CD14-positive monocyte (primary cell): Measurements from ENCODE around the gene VSIG8. TPM values are rescaled to one million over a fixed set of nuclear protein-coding genes. Genes with fewer than 3 reads are reported as not detected.
A peak's percentile ranks its signal among the peaks of the same experiment; 100 is the strongest.

ENCODE experiments used
- DNase-seq, 3 donors: peaks; one replicate each; pipeline ENCODE4 v3.0.0-alpha.2; 2011 to 2022
- H2AFZ ChIP-seq: 2 replicates; pipeline ENCODE4 v1.6.0; 2012; ENCODE audit warnings: mild to moderate bottlenecking, low read depth, low read length, inconsistent platforms; ENCODE audit not compliant: insufficient read depth, poor library complexity, severe bottlenecking
- H3K27ac ChIP-seq, 2 donors: 1 replicate in 1 of 2; 2 replicates in 1 of 2; pipeline ENCODE4 v1.5.1; 2012 to 2013; ENCODE audit warnings: low read length in 2 of 2, control low read depth in 1 of 2, inconsistent platforms in 1 of 2, low read depth in 1 of 2, mild to moderate bottlenecking in 1 of 2
- H3K27me3 ChIP-seq, 2 donors: one replicate each; pipeline versions ENCODE4 v1.6.0 to v1.6.1; 2011 to 2013; ENCODE audit warnings: low read length in 2 of 2; ENCODE audit not compliant: control insufficient read depth in 2 of 2, insufficient read depth in 2 of 2
- H3K36me3 ChIP-seq, 2 donors: replicated peaks in 1 of 2; 1 replicate in 1 of 2; 2 replicates in 1 of 2; pipeline versions ENCODE4 v1.5.1 to v1.6.1; 2012 to 2013; ENCODE audit warnings: low read length in 2 of 2, control low read depth in 1 of 2, inconsistent platforms in 1 of 2, mild to moderate bottlenecking in 1 of 2; ENCODE audit not compliant: insufficient read depth in 2 of 2, control insufficient read depth in 1 of 2
- H3K4me1 ChIP-seq, 2 donors: 1 replicate in 1 of 2; 2 replicates in 1 of 2; pipeline versions ENCODE4 v1.5.1 to v1.6.1; 2012 to 2013; ENCODE audit warnings: low read length in 2 of 2, control low read depth in 1 of 2, inconsistent platforms in 1 of 2, mild to moderate bottlenecking in 1 of 2, moderate library complexity in 1 of 2; ENCODE audit not compliant: insufficient read depth in 2 of 2, control insufficient read depth in 1 of 2
- H3K4me2 ChIP-seq: replicated peaks from 2 replicates; pipeline ENCODE3; 2012; ENCODE audit warnings: low read length, moderate library complexity, mild to moderate bottlenecking; ENCODE audit not compliant: poor library complexity, severe bottlenecking; ENCODE audit errors: extremely low read depth
- H3K4me3 ChIP-seq, 3 experiments: fragments of 200-600 bp in 1 of 3; sonication (generic) in 1 of 3; replicated peaks in 1 of 3; 1 replicate in 2 of 3; 2 replicates in 1 of 3; pipeline ENCODE4 v1.5.1; 2011 to 2013; ENCODE audit warnings: low read length in 3 of 3, mild to moderate bottlenecking in 3 of 3, control low read depth in 2 of 3, low read depth in 2 of 3, inconsistent platforms in 1 of 3, moderate library complexity in 1 of 3
- H3K79me2 ChIP-seq: 2 replicates; pipeline ENCODE4 v1.6.0; 2012; ENCODE audit warnings: mild to moderate bottlenecking, control low read depth, inconsistent platforms, low read length, moderate library complexity; ENCODE audit not compliant: insufficient read depth
- H3K9ac ChIP-seq: 2 replicates; pipeline ENCODE4 v1.6.0; 2017; ENCODE audit warnings: low read length, mild to moderate bottlenecking; ENCODE audit not compliant: insufficient read depth, poor library complexity, severe bottlenecking
- H3K9me3 ChIP-seq, 2 donors: replicated peaks in 1 of 2; 1 replicate in 1 of 2; 2 replicates in 1 of 2; pipeline versions ENCODE4 v1.5.1 to v1.6.1; 2012 to 2013; ENCODE audit warnings: low read length in 2 of 2, control low read depth in 1 of 2; ENCODE audit not compliant: control insufficient read depth in 1 of 2, insufficient read depth in 1 of 2
- H4K20me1 ChIP-seq: 2 replicates; pipeline ENCODE4 v1.6.0; 2012; ENCODE audit warnings: mild to moderate bottlenecking, low read length, control low read depth, moderate library complexity; ENCODE audit not compliant: insufficient read depth
- H3K27ac Mint-ChIP-seq, 7 donors: one replicate each; pipeline ENCODE4 v1.8.0; 2020; ENCODE audit warnings: mild to moderate bottlenecking in 7 of 7, mixed read lengths in 7 of 7, moderate library complexity in 6 of 7, inconsistent platforms in 2 of 7
- H3K27me3 Mint-ChIP-seq, 3 donors: one replicate each; pipeline ENCODE4 v1.8.0; 2021 to 2022; ENCODE audit warnings: low read depth in 3 of 3, mild to moderate bottlenecking in 3 of 3, mixed read lengths in 3 of 3, moderate library complexity in 3 of 3, inconsistent platforms in 1 of 3
- H3K36me3 Mint-ChIP-seq, 2 donors: one replicate each; pipeline ENCODE4 v1.8.0; 2020; ENCODE audit warnings: mixed read lengths in 2 of 2, inconsistent platforms in 1 of 2, mild to moderate bottlenecking in 1 of 2
- H3K4me1 Mint-ChIP-seq: one replicate; pipeline ENCODE4 v1.8.0; 2020; ENCODE audit warnings: mild to moderate bottlenecking, mixed read lengths
- H3K4me3 Mint-ChIP-seq, 2 donors: one replicate each; pipeline ENCODE4 v1.8.0; 2020; ENCODE audit warnings: mild to moderate bottlenecking in 2 of 2, mixed read lengths in 2 of 2, moderate library complexity in 1 of 2
- H3K9me3 Mint-ChIP-seq, 7 donors: one replicate each; pipeline ENCODE4 v1.8.0; 2020 to 2022; ENCODE audit warnings: mixed read lengths in 7 of 7, mild to moderate bottlenecking in 6 of 7, moderate library complexity in 6 of 7, inconsistent platforms in 2 of 7
- CTCF ChIP-seq: fragments of 200-600 bp; IDR thresholded peaks from one replicate; pipeline ENCODE4 v1.8.0; 2022; ENCODE audit warnings: antibody characterized with exemption, mild to moderate bottlenecking
- WGBS: methylation state at CpG from one replicate; pipeline ENCODE4 v1.1.5; 2013; ENCODE audit warnings: missing lambda C conversion rate; ENCODE audit not compliant: insufficient coverage; 5-methylcytosine and 5-hydroxymethylcytosine counted together
- intact Hi-C, 2 donors: fragments of 100-400 bp; cut with micrococcal nuclease; formaldehyde crosslinking; loops; one replicate each; pipeline versions ENCODE4 v1.15.0 to v1.15.1; 2023
- polyA plus RNA-seq, 3 donors: library from polyadenylated mRNA; depleted of rRNA in 1 of 3; unstranded in 2 of 3; stranded (reverse) in 1 of 3; fragments of 300-500 nt in 2 of 3; fragments of >200 nt in 1 of 3; fragmentation: Illumina TruSeq in 2 of 3; gene quantifications; 1 replicate in 2 of 3; 2 replicates in 1 of 3; pipeline ENCODE4 v1.2.3, GENCODE V29; 2012 to 2021

Gene VSIG8
- polyA plus RNA-seq, 3 donors: 0.04 TPM; not detected in 2

GRCh38 chr1:159829822-159830465 lies 32.5 kb downstream of the VSIG8 start:
- DNase-seq: peak in 1 of 3 donors; percentile 35
- peaks cover 0 to 3% (median 3%) of the 10 kb centered on the region in 3 donors for H3K27me3 Mint-ChIP-seq
- H3K4me1 Mint-ChIP-seq: peaks cover 69% of the 10 kb centered on the region
- Histone ChIP-seq H3K79me2 (no peaks in the 10 kb centered on the region), H3K27ac (peak overlapping the region in 1 of 2 donors; percentile 74), H3K9me3 (no peaks in the 10 kb centered on the region), H2AFZ (peak overlapping the region; percentile 8), H3K36me3 (no peaks in the 10 kb centered on the region), H3K27me3 (no peaks in the 10 kb centered on the region), H3K4me2 (no peak overlapping the region), H3K4me1 (peaks cover 59 to 61% of the 10 kb centered on the region in 2 donors), H3K4me3 (no peak overlapping the region), H3K9ac (no peak overlapping the region), H4K20me1 (no peaks in the 10 kb centered on the region)
- TF ChIP-seq CTCF: no peak
- intact Hi-C loops: loop anchor here in 1 of 2 donors (2.0 kb wide), 1 partner anchor 61 kb away; no protein-coding TSS in a partner anchor
- H3K36me3 Mint-ChIP-seq: peaks cover 0 to 5% of the 10 kb centered on the region in 2 donors
- H3K4me3 Mint-ChIP-seq: peak overlapping the region in 1 of 2 donors; percentile 18
- peak overlapping the region in 5 of 7 donors; percentile 50 to 96 (median 76) for H3K27ac Mint-ChIP-seq
- peaks cover 0 to 2% (median 0%) of the 10 kb centered on the region in 7 donors for H3K9me3 Mint-ChIP-seq
- 98% methylated on average over 18 of the region's 18 CpGs for WGBS

GRCh38 chr1:159829273-159829634 lies 33.2 kb downstream of the VSIG8 start:
- H3K4me3 ChIP-seq: peak overlapping the region in 1 of 3 experiments; percentile 59
- H3K27me3 ChIP-seq: no peaks in the 10 kb centered on the region
- peaks cover 0 to 5% (median 4%) of the 10 kb centered on the region in 3 donors for H3K27me3 Mint-ChIP-seq
- H3K9me3 ChIP-seq: no peaks in the 10 kb centered on the region
- intact Hi-C loops: loop anchor here in 1 of 2 donors (2.0 kb wide), 1 partner anchor 62 kb away; no protein-coding TSS in a partner anchor
- H3K9me3 Mint-ChIP-seq: peaks cover 0 to 2% (median 0%) of the 10 kb centered on the region in 7 donors
- H3K4me1 ChIP-seq: peaks cover 62% of the 10 kb centered on the region in 2 donors
- H3K4me1 Mint-ChIP-seq: peaks cover 75% of the 10 kb centered on the region
- H3K79me2 ChIP-seq: no peaks in the 10 kb centered on the region
- H2AFZ ChIP-seq: no peak overlapping the region
- no peaks in the 10 kb centered on the region for H4K20me1 ChIP-seq
- WGBS: 0% methylated on average over 3 of the region's 3 CpGs
- peak overlapping the region; percentile 52 to 96 (median 82) for H3K27ac Mint-ChIP-seq
- H3K4me2 ChIP-seq: peak overlapping the region; percentile 67
- DNase-seq: peak; percentile 74 to 86 (median 85)
- peak overlapping the region; percentile 54 to 84 for H3K4me3 Mint-ChIP-seq
- TF ChIP-seq CTCF: peak; percentile 71
- H3K36me3 ChIP-seq: no peaks in the 10 kb centered on the region
- no peak overlapping the region for H3K9ac ChIP-seq
- peak overlapping the region; percentile 57 to 74 for H3K27ac ChIP-seq
- peaks cover 0 to 5% of the 10 kb centered on the region in 2 donors for H3K36me3 Mint-ChIP-seq
